ENCODE results near the gene SPEG.

DNA sequence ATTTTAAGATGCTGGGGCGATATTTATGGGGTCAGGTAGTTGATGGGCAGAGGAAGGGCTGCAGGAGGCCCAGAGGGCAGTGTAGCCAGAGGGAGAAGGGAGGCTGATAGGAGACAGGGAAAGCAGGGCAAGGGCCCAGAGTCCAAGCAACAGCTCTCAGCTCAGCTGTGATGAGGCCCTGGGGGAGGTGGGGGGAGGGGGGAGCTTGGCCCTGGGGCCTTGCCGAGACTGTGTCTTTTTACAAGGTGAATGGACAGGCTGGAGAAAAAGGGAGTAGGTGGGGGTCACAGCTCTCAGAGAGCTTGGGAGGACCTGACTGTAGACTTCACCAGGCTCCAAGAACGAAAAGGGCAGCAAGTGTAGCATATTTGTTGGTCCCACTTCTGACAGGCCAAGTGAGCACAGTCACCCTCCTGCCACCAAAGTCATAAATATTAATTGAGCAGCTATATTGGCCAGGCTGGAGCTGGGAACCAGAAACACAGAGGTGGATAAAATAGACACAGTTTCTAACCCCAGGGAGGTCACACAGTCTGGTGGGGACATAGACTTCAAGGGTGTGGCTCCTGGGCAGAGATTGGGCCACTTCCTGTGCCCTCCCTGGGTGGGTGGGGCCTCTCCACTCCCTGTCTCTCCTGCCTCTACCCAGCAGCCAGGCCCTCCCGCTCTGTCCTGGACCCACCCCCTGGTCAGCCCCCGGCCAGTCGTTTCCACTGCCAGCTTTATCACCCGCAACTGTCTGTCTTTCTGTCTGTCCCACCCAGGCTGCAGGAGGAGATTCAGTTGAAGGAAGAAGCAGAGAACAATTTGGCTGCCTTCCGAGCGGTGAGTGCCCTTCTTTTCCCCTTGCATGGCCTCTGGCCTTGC, 15.1 kb upstream of the SPEG start:
- TF ChIP-seq CTCF (IDR thresholded peaks at IDR 0.05) (no peak), POLR2A (IDR thresholded peaks at IDR 0.05) (no peak), POLR2AphosphoS5 (IDR thresholded peaks at IDR 0.05) (no peak)
